ENCODE measurements around the gene MTMR3. TPM values are rescaled to one million over a fixed set of nuclear protein-coding genes. Genes with fewer than 3 reads are reported as not detected.
"Not testable (repeated sequence)": the region's sequence is repeated elsewhere in the genome, so short reads cannot be mapped to it uniquely, and the experiment has no call there.

The MTMR3 gene
- 10.1 and 11.2 TPM in 2 replicates for total RNA-seq (2014; rRNA removed; shearing (Covaris generic))
- 7.7 and 16.2 TPM in 2 replicates for polyA plus RNA-seq (2014; cell fraction: nucleus; rRNA removed)

- peak; percentile 78 for DNase-seq (ENCODE audit: extremely low read depth, low read depth)
These were observed at the start of gene MTMR3 for GRCh38 chr22:29883045-29883774. TSS of gene MTMR3 (plus strand) at chr22:29883174. CDS start at chr22:29971060, 87,886 bp downstream.

GRCh38 chr22:29833392-29833965, 49.5 kb upstream of the MTMR3 start:
- no peak for DNase-seq (ENCODE audit: extremely low read depth, low read depth)

GRCh38 chr22:29834046-29834445, 48.9 kb upstream of the MTMR3 start:
- no peak for DNase-seq (ENCODE audit: extremely low read depth, low read depth)

GRCh38 chr22:29836791-29837370, 46.1 kb upstream of the MTMR3 start:
- not testable (repeated sequence) for DNase-seq (ENCODE audit: extremely low read depth, low read depth)

- peak; percentile 94 for DNase-seq (ENCODE audit: extremely low read depth, low read depth)
These were observed 45.0 kb upstream of the MTMR3 start, which contains the start of gene ASCC2 for GRCh38 chr22:29837741-29838598. TSS of gene ASCC2 (minus strand) at chr22:29838274. CDS start at chr22:29832325, 5,949 bp downstream.

GRCh38 chr22:29838599-29838956, 44.4 kb upstream of the MTMR3 start:
- no peak for DNase-seq (ENCODE audit: extremely low read depth, low read depth)

GRCh38 chr22:29839039-29839438, 43.9 kb upstream of the MTMR3 start:
- no peak for DNase-seq (ENCODE audit: extremely low read depth, low read depth)

- no peak for DNase-seq (ENCODE audit: extremely low read depth, low read depth)
These were observed 42.5 kb upstream of the MTMR3 start for GRCh38 chr22:29840498-29840897.

GRCh38 chr22:29842172-29842571, 40.8 kb upstream of the MTMR3 start:
- no peak for DNase-seq (ENCODE audit: extremely low read depth, low read depth)

GRCh38 chr22:29842740-29843139, 40.2 kb upstream of the MTMR3 start:
- no peak for DNase-seq (ENCODE audit: extremely low read depth, low read depth)

GRCh38 chr22:29846290-29846689, 36.7 kb upstream of the MTMR3 start:
- no peak for DNase-seq (ENCODE audit: extremely low read depth, low read depth)

GRCh38 chr22:29848111-29848510, 34.9 kb upstream of the MTMR3 start:
- DNase-seq (ENCODE audit: extremely low read depth, low read depth), result no peak

- no peak for DNase-seq (ENCODE audit: extremely low read depth, low read depth)
These were observed 28.5 kb upstream of the MTMR3 start for GRCh38 chr22:29854432-29854831.

- no peak for DNase-seq (ENCODE audit: extremely low read depth, low read depth)
These were observed 27.3 kb upstream of the MTMR3 start for GRCh38 chr22:29855611-29856181.

- no peak for DNase-seq (ENCODE audit: extremely low read depth, low read depth)
These were observed 26.5 kb upstream of the MTMR3 start for GRCh38 chr22:29856496-29856895.

GRCh38 chr22:29859030-29859429, 23.9 kb upstream of the MTMR3 start:
- DNase-seq (ENCODE audit: extremely low read depth, low read depth), result not testable (repeated sequence)

GRCh38 chr22:29860006-29860766, 22.8 kb upstream of the MTMR3 start:
- no peak for DNase-seq (ENCODE audit: extremely low read depth, low read depth)

GRCh38 chr22:29861672-29862297, 21.2 kb upstream of the MTMR3 start:
- DNase-seq (ENCODE audit: extremely low read depth, low read depth), result no peak

GRCh38 chr22:29865572-29865971, 17.4 kb upstream of the MTMR3 start:
- DNase-seq (ENCODE audit: extremely low read depth, low read depth), result not testable (repeated sequence)

Data from NCI-H460 (cell line).